HG03196 (cell line): ENCODE measurements around the gene KIFBP.
A peak's percentile ranks its signal among the peaks of the same experiment; 100 is the strongest.

Experiments used
- ATAC-seq: cut with Tn5 transposase; IDR thresholded peaks from one replicate; pipeline ENCODE4 v1.9.1; 2021; ENCODE audit not compliant: unreplicated experiment

KIFBP gene

GRCh38 chr10:69051303-69051702, 62.7 kb downstream of the KIFBP start:
- ATAC-seq = peak; percentile 34

DNA sequence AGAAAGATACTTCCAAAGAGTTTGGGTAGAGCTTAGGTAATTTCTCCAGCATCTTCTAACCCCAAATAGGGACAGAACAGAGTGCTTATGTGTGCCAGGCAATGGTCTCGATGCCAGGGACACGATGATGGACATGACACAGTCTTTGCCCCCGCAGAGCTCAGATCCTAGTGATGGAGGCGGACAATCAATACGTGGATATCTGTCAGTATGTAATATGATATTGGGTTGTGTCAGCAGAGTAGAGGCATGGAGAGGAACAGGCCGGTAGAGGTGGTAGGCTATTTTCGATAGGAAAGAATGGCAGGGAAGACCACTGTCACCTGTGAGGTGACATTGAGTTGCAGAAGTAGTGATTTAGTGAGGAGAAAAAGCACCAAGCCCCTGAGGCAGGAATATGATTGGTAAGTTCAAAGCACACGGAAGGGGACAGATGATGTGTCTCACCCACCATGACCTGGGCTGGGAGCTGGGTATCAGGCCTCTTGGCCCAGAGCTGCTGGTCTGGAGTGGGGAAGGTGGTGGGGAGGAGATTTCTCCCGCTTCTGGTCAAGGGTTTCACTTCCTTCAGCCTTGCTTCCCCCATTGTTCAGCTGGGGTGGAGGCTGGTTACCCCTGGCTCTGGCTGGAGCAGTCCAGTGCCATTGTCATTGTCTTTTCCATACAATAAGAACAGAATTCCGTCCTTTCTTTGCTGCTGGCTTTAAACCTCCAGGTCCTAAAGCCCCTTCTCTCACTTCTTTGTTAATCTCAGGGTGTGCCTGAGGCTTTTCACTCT, 63.3 kb downstream of the KIFBP start:
- ATAC-seq = no peak

- ATAC-seq = no peak
Observed at GRCh38 chr10:69052736-69053135, 64.1 kb downstream of the KIFBP start.

GRCh38 chr10:69055241-69055640, 66.6 kb downstream of the KIFBP start:
- ATAC-seq = no peak

DNA sequence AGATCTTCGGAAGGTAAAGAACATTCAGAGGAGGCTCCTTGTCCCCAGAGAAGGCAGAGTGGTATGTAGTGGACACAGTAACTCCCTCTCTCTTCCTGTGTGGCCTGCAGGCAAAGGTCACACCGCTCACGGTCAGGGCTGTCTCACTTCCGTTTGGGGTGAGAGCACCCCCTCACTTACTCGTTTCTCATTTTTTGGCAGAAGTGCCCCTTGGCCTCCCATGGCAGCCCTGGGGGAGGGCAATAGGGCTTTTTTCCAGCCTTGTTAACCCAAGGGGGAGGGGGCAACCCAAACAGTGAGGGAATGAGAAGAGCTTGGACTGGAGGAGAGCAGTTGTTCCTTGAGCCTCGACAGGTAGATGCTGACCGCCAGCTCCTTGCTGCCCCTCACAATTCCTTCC, 67.5 kb downstream of the KIFBP start:
- no peak for ATAC-seq

- no peak for ATAC-seq
Observed at GRCh38 chr10:69056536-69057260, 68.1 kb downstream of the KIFBP start.

DNA sequence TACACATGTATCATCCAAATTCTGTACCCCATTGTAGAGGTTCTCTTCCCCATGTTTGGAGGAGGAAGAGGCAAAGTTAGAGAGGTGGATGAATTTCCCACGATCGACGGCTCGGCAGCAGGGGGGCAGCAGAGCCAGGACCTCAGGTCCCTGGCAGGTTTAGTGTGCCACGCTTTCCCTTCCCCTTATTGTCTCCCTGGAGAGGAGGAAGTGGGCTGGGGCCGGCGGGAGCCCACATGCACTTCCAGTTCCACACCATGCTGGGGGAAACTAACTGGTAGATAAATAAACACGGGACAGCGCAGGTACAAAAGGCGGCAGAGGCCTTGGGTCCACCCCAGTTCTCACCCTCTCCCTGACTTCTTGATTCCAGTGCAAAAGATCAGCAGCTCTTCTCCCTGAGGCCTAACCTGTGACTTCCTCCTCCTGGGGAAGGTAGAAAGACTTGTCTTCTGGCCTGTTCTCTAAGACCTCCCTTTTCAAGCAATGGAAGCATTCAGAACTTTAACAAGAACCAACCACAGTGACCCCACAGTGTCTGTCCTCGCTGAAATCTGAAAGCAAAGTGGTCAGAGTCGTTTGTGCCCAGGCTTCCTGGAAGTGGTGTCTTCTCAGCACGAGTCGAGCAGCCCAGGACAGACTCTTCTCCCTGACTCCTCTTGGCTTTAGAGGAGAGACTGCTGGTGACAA, 68.8 kb downstream of the KIFBP start:
- ATAC-seq = no peak

- no peak for ATAC-seq
Observed at GRCh38 chr10:69057951-69058297, 69.3 kb downstream of the KIFBP start.

GRCh38 chr10:69060127-69060798, 71.7 kb downstream of the KIFBP start:
- no peak for ATAC-seq

DNA sequence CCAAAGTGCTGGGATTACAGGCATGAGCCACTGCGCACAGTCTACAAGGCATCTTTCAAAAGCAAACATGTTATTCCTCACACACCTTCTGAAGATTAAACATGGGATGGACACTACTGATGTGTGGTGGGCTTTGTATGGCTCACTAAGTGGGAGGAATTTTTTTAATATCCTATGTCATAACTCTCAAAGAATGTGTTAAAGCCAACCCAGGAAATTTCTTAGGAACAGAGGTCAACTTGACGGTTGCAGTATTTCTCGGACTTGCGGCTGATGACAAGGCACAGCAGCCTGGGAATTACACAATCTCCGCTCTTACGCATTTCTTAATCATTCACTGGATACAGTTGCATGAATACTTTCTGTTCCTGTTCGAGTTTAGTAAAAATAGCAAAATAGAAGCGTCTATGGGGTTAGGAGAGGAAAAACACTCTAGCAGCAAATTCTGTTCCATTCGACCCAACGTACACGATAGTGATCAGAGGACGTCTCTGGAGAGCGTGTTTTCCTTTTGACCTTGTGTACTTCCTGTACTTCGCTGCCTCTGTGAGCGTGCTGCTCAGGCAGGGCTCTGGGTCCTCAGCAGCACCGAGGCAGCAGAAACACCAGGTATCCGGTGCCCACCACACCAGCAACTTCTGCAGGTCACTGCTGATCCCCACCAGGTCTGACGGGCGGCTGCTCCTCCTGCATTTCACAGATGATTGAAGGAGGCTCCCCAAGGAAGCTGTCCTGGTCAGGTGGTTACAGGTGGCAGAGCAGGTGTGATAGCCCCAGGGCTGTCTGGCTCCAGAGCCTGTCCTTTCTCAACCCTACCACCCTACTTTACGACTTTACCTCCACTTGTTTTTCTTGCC, 72.9 kb downstream of the KIFBP start:
- ATAC-seq = peak; percentile 32

- ATAC-seq = no peak
Observed at GRCh38 chr10:69062901-69063300, 74.3 kb downstream of the KIFBP start.

- no peak for ATAC-seq
Observed at GRCh38 chr10:69064762-69065328, 76.2 kb downstream of the KIFBP start.

- ATAC-seq = peak; percentile 52
Observed at GRCh38 chr10:69065406-69066361, 77.1 kb downstream of the KIFBP start.
